ENCODE data around the gene WDR81.
"Not testable (repeated sequence)": the region's sequence is repeated elsewhere in the genome, so short reads cannot be mapped to it uniquely, and the experiment has no call there.

WDR81 gene

DNA sequence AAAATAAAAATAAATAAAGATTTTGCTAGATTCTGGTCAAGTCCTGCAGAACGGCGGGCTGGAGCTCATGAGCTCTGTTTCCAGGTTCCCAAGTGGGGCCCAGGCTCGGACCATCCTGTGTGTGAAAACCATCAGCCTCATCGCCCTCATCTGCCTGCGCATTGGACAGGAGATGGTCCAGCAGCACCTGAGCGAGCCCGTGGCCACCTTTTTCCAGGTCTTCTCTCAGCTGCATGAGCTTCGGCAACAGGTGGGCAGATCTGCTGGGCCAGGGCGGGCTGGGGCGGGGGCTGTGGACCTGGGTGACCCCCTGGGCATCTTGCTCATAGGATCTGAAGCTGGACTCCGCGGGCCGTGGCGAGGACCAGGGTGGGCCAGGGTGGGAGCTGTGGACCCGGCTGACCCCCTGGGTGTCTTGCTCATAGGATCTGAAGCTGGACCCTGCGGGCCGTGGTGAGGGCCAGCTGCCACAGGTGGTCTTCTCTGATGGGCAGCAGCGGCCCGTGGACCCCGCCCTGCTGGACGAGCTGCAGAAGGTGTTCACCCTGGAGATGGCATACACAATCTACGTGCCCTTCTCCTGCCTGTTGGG lies 7.8 kb downstream of the WDR81 start:
- no peak for DNase-seq

DNA sequence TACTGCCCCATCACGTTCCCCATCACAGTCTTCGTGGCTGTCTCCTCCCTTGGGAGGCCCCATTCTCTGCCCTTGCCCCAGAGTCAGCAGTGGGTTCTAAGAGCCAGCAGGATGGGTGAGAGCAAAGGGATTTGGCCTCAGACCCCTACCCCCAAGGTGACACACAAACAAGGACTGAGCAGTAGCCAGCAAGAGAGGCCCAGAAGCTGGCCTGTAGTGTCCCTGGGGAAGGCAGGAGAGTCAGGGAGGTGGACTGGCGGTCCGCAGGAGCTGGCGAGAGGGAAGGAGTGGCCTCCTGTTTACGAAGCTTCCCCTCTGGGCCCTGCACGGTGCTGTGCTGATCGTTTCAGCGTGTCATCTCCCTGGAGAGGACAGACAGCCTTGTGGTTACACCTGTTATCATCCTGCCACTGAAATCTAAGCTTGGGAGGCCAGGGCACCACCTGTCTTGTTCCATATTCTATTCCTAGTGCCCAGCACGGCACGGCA lies 8.4 kb downstream of the WDR81 start:
- no peak for DNase-seq

DNA sequence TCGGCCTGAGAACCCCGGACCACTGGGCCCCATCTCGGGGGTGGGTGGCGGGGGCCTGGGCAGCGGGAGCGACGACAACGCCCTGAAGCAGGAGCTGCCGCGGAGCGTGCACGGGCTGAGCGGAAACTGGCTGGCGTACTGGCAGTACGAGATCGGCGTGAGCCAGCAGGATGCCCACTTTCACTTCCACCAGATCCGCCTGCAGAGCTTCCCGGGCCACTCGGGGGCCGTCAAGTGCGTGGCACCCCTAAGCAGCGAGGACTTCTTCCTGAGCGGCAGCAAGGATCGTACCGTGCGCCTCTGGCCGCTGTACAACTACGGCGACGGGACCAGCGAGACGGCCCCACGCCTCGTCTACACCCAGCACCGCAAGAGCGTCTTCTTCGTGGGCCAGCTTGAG lies 9.3 kb downstream of the WDR81 start:
- DNase-seq: no peak

DNA sequence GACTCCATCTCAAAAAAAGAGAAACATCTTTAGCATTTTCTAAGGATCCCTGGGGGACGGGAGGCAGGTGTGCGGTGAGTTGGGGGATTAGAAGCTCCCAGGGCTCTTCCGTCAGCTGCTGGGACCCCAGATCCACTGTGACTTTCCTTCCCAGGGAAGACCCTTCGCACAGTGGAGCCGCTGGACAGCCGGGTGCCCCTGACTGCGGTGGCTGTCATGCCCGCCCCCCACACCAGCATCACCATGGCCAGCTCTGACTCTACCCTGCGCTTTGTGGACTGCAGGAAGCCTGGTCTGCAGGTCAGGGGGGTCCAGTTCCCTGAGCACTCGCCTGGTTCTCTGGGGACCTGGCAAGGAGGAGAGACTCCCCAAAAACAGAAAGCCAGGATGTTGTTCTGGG lies 10.9 kb downstream of the WDR81 start:
- no peak for DNase-seq

DNA sequence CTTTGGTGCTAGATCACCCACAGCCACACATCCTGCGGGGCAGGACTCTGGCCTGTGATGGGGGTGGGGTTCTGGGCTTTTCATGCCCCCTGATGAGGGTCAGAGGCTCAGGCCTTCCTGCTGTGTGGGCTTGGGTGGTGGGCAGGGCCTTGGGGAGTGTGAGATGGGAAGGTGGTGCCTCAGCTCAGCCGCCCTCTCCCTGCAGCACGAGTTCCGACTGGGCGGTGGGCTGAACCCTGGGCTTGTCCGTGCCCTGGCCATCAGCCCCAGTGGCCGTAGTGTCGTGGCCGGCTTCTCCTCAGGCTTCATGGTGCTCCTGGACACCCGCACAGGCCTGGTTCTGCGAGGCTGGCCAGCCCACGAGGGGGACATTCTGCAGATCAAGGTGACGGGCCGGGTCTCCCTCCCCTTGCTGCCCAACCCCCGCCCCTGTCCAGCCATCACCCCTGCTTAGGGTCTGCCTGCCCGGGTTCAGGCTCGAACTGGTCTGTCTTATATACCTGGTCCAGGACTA lies 11.4 kb downstream of the WDR81 start:
- no peak for DNase-seq

DNA sequence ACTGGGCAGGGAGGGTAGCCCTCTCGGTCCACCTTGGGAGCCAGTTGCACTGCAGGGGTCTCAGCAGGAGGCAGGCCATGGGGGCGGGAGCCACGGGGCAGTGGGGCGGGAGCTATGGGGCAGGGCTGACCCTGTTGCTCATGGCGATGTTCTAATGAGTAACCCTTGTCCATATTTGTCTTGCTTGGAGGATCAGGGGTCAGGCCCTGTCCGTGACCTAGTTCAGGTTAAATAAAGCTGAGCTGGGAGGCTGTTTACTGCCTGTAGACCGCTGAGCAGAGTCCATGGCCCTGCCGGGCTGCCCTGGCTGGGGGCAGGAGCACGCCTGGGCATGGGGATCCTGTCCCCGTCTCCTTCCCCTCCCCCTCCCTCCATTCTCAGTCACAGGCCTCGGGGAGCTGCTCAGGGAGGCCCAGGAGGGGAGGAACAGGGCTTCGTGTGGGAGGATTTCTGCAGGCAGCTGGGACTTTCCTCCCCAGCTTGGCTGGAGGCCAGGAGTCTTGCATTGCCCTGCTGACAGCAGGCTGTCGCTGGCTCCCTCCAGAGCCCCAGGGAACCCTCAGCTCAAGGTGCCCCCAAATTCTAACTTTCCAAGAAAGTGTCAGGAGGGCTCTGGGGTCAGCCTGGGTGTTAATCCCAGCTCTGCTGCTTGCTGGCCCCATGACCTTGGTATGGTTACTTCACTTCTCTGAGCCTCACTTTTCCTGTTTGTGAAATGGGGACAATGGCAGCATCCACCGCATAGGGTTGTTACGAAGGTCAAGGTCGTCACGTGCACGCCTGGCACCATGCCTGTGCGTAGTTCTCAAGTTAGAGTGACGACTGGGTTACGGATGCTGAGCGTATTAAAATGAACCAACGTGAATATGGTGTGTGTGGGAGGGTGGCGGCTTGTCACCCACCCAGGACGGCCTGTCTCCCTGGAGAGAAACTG lies 12.1 kb downstream of the WDR81 start:
- peak; percentile 46 for DNase-seq

DNA sequence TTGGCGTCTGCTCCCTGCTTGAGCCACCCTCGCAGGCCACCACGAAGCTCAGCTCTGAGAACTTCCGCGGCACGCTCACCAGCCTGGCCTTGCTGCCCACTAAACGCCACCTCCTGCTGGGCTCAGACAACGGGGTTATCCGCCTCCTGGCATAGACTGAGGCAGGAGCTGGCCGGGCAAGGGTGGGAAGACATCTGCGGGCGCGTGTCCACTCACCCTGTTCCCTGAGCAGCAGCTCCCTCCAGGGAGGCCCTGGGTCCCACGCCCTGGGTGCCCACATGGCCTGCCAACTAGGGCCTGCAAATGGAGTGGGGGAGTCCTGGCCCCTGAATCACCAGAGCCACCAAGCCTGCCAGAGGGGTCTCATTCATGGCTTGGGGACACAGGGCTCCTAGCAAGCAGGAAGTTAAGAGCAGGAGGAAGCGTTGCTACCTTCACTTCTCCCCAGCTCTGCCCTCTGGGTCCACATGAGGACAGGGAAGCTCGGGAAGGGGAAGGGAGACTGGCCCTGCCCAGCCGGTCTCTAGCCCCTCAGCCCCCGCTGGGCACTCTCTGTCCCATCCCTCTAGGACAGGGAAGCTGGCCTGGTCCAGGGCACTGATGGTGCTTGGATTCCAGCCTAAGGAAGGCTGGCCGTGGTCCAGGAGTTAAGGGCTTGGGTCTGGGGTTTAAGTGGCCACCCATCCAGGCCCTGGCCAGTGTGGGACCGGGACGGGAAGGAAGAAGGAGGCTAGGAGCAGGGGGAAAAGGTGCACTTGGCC lies 13.2 kb downstream of the WDR81 start:
- DNase-seq: no peak

DNA sequence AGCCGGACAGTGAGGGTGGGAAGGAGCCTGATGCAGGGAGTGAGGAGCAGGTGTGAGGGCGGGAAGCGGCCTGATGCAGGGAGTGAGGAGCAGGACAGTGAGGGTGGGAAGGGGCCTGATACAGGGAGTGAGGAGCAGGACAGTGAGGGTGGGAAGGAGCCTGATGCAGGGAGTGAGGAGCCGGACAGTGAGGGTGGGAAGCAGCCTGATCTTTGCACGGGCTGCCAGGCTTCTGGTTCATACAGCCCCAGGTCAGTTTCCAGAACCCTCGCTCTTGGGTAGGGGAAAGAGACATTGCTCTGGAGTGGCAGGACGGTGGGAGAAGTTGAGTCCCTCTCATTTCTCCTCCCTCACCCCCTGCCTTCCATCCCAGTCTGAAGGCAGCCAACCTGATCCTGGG lies 17.4 kb downstream of the WDR81 start:
- not testable (repeated sequence) for DNase-seq

DNA sequence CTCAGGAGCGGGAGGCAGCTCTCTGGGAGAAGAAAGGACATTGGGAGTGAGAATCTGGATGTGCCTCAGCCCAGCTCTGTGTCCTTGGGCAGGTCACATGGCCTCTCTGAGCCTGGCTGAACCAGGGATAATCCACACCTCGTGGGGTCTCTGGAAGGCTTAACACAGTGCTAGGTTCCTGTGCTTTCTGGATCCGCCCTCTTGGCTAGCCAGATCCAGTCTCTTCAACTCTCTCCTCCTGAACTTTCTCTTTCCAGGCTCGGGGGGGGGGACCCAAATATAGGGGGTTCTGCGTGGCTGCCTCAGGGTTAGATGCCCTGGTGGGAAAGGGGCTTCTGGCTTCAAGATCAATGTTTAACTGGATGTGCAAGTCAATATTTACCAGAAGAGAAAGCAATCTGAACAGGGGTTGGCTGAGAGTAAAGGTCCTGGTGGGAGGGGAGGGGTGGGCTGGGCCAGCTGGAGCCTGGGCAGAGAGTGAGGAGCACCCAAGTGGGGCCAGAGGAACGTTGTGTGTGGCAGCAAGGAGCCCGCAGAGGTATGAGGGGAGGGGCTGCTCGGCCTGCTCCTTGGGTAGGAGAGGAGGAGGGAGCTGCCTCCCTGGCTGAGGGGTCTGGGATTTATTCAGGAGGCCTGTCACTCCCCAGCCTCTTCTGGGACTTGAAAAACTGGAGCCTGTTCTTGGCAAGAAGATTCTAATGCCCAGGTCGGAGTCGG lies 18.0 kb downstream of the WDR81 start, which contains the start of gene SERPINF2:
SERPINF2 (plus strand) TSS at position 501 of the 717 bp plus-strand sequence. CDS start 2,125 bp downstream, outside the sequence.
- DNase-seq: no peak

DNA sequence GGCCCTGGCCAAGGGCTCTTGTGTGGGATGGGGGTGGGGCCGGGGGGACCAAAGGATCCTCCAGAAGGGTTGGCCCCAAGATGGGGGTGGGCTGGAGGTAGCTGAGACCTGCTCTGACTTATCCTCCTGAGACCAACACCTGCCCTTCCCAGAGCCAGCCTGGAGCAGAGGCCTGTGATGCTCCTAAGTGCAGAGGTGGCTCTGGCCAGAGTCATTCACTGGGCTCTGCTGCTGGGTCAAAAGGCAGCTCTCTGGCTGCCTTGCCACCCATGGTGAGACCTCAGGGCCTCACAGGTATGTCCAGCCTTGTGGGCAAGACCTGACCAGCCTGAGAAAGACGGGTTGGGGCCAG lies 18.6 kb downstream of the WDR81 start:
- no peak for DNase-seq

DNA sequence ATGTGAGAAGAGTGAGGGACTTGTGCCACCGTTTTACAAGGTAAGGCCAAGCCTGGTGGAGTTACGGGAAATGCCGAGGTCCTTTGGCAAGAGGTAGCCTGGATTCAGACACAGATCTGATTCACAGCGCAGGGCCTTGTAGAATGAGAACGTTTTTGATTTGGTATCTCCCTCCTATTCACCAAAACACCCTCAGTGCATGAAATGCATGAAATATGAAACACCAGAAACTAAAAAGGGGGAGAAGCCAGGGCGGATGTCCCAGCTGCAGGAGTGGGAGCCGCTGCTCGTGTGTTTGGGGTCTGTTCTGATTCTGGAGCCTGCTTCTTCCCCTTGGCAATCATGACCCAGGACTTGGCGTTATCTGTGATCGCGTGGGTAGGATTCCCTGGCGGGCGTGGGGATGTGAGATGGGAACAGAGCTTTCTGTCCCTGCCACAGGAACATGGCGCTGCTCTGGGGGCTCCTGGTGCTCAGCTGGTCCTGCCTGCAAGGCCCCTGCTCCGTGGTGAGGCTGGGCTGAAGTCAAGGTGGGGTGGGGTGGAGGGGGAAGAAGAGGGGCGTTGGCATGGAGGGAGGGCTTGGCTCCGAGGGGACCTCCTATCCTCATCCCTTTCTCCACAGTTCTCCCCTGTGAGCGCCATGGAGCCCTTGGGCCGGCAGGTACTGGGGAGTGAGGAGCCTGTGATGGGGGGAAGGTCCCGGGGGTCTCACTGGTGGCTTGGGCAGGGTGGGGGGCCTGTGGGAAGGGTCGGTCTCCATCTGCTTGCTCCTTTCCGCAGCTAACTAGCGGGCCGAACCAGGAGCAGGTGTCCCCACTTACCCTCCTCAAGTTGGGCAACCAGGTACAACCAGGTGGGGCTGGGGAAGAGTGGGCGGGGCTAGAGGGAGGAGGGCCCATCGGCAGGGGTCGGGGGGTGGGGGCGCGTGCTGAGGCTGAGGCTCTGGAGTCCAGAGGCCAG lies 20.3 kb downstream of the WDR81 start:
- no peak for DNase-seq

DNA sequence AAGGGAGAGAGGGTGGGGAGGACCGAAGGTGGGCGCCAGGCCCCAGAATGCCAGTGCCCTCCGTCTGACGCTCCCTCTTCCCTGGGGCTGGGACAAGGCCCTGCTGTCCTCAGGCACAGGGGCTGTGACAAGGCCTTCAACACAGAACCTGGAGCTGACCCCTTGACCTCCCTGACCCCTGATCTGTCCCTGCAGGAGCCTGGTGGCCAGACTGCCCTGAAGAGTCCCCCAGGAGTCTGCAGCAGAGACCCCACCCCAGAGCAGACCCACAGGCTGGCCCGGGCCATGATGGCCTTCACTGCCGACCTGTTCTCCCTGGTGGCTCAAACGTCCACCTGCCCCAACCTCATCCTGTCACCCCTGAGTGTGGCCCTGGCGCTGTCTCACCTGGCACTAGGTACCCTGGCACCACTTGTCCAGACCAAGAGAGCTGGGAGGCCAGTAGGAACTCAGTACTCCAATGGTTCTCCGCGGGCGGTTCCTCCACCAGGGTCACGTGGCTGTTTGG lies 21.1 kb downstream of the WDR81 start:
- no peak for DNase-seq

DNA sequence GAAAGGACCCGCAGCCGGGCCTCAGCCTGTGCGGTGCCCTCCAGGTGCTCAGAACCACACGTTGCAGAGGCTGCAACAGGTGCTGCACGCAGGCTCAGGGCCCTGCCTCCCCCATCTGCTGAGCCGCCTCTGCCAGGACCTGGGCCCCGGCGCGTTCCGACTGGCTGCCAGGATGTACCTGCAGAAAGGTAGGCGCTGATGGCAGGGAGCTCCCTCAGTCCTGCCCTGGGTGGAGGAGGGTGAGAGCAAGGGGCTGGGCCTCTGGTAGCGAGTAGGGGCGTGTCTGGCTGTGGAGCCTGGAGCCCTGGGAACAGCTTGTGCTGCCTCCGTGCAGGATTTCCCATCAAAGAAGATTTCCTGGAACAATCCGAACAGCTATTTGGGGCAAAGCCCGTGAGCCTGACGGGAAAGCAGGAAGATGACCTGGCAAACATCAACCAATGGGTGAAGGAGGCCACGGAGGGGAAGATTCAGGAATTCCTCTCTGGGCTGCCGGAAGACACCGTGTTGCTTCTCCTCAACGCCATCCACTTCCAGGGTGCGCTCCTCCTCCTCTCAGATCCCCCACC lies 22.6 kb downstream of the WDR81 start:
- DNase-seq: no peak

DNA sequence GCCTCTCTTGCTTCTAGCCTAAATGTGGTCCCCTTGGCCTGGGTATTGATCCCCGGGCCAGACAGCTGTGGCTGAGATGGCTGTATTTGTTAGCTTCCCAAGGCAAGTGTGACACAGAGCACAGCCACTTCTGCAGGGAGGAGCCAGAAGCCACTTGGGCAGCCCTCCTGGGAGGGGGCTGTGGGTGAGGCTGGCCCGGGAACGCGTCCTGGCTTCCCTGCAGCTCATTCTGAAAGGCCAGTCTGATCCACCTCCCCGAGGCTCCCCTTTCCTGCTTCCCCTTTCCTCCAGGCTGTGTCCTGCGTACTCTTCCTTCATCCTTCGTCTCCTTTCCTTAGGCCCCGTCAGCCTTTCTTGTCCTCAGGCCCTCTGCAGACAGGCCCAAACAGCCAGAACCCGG lies 26.1 kb downstream of the WDR81 start:
- no peak for DNase-seq

DNA sequence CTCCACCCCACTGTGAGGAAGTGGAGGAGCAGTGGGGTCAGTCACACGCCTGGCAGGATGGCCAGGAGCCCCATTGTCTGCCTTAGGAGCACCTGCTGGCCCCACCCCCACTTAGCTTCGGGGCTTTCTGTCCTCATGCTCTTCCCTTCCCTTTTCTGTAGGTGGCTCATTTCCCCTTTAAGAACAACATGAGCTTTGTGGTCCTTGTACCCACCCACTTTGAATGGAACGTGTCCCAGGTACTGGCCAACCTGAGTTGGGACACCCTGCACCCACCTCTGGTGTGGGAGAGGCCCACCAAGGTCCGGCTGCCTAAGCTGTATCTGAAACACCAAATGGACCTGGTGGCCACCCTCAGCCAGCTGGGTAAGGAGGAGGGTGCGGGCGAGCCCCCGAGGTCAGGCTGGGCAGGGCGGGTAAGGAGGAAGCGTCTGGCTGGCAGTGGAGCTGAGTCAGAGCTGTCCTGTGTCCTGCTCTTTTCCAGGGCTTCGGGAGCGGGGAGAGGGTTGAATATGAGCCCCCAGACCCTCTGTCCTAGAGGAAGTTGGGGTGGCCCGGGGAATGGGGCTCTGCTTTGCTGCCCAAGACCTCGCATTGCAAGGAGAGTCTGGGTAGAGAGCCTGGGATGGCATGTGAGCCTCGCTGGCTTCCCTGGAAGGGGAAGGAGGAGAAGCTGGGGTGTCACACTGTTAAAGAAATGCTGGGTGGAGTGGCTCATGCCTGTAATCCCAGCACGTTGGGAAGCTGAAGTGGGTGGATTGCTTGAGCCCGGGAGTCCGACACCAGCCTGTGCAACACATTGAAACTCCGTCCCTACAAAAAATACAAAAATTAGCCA lies 28.1 kb downstream of the WDR81 start:
- DNase-seq: no peak

DNA sequence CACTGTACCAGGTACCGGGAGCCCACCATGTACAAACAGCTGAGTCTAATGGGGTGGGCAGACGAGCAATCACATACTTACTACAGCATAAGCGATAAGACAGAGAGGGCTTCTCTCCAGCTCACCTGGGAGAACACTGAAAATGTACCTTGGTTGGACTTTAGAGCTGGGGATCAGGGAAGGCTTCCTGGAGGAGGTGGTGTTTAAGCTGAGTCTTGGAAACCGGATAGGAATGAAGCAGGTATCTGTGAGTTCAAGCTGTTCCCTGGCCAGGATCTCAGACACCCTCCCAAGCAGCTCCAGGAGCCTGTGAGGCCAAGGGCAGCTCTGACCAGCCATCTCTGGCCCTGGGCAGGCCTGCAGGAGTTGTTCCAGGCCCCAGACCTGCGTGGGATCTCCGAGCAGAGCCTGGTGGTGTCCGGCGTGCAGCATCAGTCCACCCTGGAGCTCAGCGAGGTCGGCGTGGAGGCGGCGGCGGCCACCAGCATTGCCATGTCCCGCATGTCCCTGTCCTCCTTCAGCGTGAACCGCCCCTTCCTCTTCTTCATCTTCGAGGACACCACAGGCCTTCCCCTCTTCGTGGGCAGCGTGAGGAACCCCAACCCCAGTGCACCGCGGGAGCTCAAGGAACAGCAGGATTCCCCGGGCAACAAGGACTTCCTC lies 29.4 kb downstream of the WDR81 start:
- DNase-seq: no peak

DNA sequence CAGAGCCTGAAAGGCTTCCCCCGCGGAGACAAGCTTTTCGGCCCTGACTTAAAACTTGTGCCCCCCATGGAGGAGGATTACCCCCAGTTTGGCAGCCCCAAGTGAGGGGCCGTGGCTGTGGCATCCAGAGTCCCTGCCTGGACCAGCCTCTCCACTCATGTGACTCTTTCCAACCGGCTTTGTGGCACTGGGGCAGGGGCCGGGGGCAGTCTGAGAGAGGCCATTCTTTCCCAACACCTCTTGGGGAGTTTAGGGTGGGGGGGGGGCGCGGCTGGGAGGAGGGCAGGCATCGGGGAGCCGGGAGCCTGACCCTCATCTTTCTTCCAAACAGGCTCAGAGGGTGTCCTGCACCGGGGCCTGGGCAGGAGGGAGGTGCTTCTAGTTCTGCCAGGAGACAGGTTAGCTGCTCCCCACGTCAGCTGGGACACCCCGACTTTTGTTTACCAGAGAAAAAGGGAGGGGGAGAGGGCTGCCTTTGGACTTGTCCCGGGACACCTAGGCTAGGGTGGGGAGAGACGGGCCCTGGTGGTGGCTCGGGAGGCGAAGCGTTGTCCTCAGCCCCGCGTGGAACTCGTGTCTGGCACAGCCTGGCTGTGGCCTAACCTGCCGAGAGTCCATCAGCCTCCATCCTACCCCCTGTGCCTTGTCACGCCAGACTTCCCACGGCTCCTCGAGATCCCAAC lies 30.1 kb downstream of the WDR81 start:
- DNase-seq: no peak

DNA sequence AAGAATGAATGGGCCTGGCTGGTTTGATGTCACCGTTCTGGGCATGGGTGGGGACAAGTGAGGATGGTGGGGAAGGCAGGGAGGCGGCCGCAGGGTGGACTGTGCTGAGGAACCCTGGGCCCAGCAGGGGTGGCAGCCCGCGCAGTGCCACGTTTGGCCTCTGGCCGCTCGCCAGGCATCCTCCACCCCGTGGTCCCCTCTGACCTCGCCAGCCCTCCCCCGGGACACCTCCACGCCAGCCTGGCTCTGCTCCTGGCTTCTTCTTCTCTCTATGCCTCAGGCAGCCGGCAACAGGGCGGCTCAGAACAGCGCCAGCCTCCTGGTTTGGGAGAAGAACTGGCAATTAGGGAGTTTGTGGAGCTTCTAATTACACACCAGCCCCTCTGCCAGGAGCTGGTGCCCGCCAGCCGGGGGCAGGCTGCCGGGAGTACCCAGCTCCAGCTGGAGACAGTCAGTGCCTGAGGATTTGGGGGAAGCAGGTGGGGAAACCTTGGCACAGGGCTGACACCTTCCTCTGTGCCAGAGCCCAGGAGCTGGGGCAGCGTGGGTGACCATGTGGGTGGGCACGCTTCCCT lies 30.8 kb downstream of the WDR81 start:
- DNase-seq: no peak
